ENCODE measurements around the gene UGT1A5.

GRCh38 chr2:233819884-233820773 lies 107.4 kb downstream of the UGT1A5 start:
- TF ChIP-seq CTCF (conservative IDR thresholded peaks at IDR 0.05; ENCODE audit: low read length) (no peak), EZH2phosphoT487 (IDR thresholded peaks at IDR 0.05; ENCODE audit: borderline replicate concordance) (no peak)
